K562 (cell line): ENCODE data around the gene CPT1A. TPM values are rescaled to one million over a fixed set of nuclear protein-coding genes. Genes with fewer than 3 reads are reported as not detected.

Experiments used
- ATAC-seq: fragments of 200-7000 bp; cut with Tn5 transposase; 3 replicates; pipeline ENCODE4 v1.9.1; 2020; ENCODE audit warnings: moderate library complexity
- BruUV-seq: library from RNA; stranded (reverse); fragments of 400-500 nt; replicated peaks from 2 replicates; lab custom pipeline; 2021; lab: Mats Ljungman, UMichigan
- CTCF ChIA-PET: fragments of 300-600 bp; formaldehyde crosslinking; extraction: SDS; loops from one replicate; lab custom pipeline; 2021; ENCODE audit warnings: low intra/inter-chr PET ratio; lab: Yijun Ruan, JAX
- POLR2A ChIA-PET: fragments of 300-600, 350-650 bp; sonication (Branson Sonifier 250); formaldehyde crosslinking; extraction: SDS; loops from one replicate; lab custom pipeline; 2021; ENCODE audit warnings: antibody characterized with exemption, inconsistent platforms; lab: Yijun Ruan, JAX
- DNase-seq, 4 experiments: peaks; one replicate each; pipeline versions ENCODE4 v3.0.0 to v3.0.0-alpha.2; 2011 to 2018; ENCODE audit warnings: low spot score in 3 of 4, mixed read lengths in 3 of 4; ENCODE audit errors: extremely low read depth in 1 of 4
- FAIRE-seq: peaks from 2 replicates; lab custom pipeline; 2011; peaks lifted over from hg19 to GRCh38; lab: Jason Lieb, UNC
- H2AFZ ChIP-seq: 2 replicates; pipeline ENCODE4 v1.6.0; 2011; ENCODE audit warnings: low read depth, low read length, control low read depth, inconsistent platforms
- H3K27ac ChIP-seq: fragments of 200-600 bp; 3 replicates; pipeline ENCODE4 v1.8.0; 2011; ENCODE audit warnings: low read depth, mild to moderate bottlenecking, control low read depth, inconsistent platforms, low read length, moderate library complexity, mixed read lengths; ENCODE audit errors: extremely low read depth
- H3K27me3 ChIP-seq, 2 experiments: fragments of 300-600 bp in 1 of 2; 2 replicates in 1 of 2; 3 replicates in 1 of 2; pipeline versions ENCODE4 v1.6.0 to v1.8.0; 2011; ENCODE audit warnings: inconsistent platforms in 2 of 2, low read length in 2 of 2, mild to moderate bottlenecking in 1 of 2, mixed read lengths in 1 of 2, moderate library complexity in 1 of 2; ENCODE audit not compliant: control insufficient read depth in 2 of 2, insufficient read depth in 2 of 2
- H3K36me3 ChIP-seq: fragments of 300-600 bp; 3 replicates; pipeline ENCODE4 v1.8.0; 2011; ENCODE audit warnings: mild to moderate bottlenecking, low read length, inconsistent platforms; ENCODE audit not compliant: control insufficient read depth, insufficient read depth
- H3K4me1 ChIP-seq, 2 experiments: fragments of 200-600 bp in 1 of 2; replicated peaks in 1 of 2; 2 replicates in 1 of 2; 3 replicates in 1 of 2; pipeline versions ENCODE4 v1.5.1 to v1.8.0; 2011; ENCODE audit warnings: inconsistent platforms in 2 of 2, low read length in 2 of 2, mild to moderate bottlenecking in 1 of 2, mixed read lengths in 1 of 2, moderate library complexity in 1 of 2; ENCODE audit not compliant: control insufficient read depth in 2 of 2, insufficient read depth in 2 of 2
- H3K4me2 ChIP-seq: 2 replicates; pipeline ENCODE4 v1.6.1; 2011; ENCODE audit warnings: low read length, control low read depth, inconsistent platforms, mixed read lengths; ENCODE audit not compliant: insufficient read depth
- H3K4me3 ChIP-seq: fragments of 200-600 bp; sonication (generic), shearing (Covaris generic); 2 replicates; pipeline ENCODE4 v1.5.1; 2016; ENCODE audit warnings: control low read depth, inconsistent platforms
- H3K79me2 ChIP-seq: fragments of 200-600 bp; 3 replicates; pipeline ENCODE4 v1.8.0; 2011; ENCODE audit warnings: low read length, inconsistent platforms; ENCODE audit not compliant: control insufficient read depth, insufficient read depth
- H3K9ac ChIP-seq, 2 experiments: 2 replicates each; pipeline versions ENCODE4 v1.6.0 to v1.6.1; 2011; ENCODE audit warnings: low read depth in 2 of 2, low read length in 2 of 2, control low read depth in 1 of 2, inconsistent platforms in 1 of 2, mild to moderate bottlenecking in 1 of 2, mixed read lengths in 1 of 2; ENCODE audit not compliant: insufficient read depth in 1 of 2
- H3K9me1 ChIP-seq: one replicate; pipeline ENCODE4 v1.6.0; 2011; ENCODE audit warnings: inconsistent platforms, mild to moderate bottlenecking, low read length, moderate library complexity; ENCODE audit not compliant: control insufficient read depth, insufficient read depth
- H3K9me3 ChIP-seq: replicated peaks from 2 replicates; pipeline ENCODE4 v1.5.1; 2011; ENCODE audit warnings: low read depth, low read length, inconsistent platforms; ENCODE audit not compliant: control insufficient read depth, insufficient read depth
- H4K20me1 ChIP-seq: replicated peaks from 2 replicates; pipeline ENCODE4 v1.6.1; 2011; ENCODE audit warnings: low read length, inconsistent platforms, mixed read lengths; ENCODE audit not compliant: control insufficient read depth, insufficient read depth
- CTBP1 ChIP-seq: fragments of 450-650 bp; IDR thresholded peaks from 2 replicates; pipeline ENCODE4 v1.6.1; 2016; ENCODE audit warnings: borderline replicate concordance
- WGBS: fragments of 100-300 bp; shearing (Covaris generic); methylation state at CpG from one replicate; pipeline ENCODE4 v1.1.6; 2016; ENCODE audit warnings: low coverage, mixed read lengths; ENCODE audit not compliant: insufficient coverage; ENCODE audit errors: missing lambda C conversion rate; 5-methylcytosine and 5-hydroxymethylcytosine counted together
- in situ Hi-C: fragments of 300-500 bp; cut with MboI; formaldehyde crosslinking; loops from 4 replicates; pipeline ENCODE4 v1.15.0; 2018; ENCODE audit warnings: inconsistent platforms, mixed read lengths
- intact Hi-C: fragments of 100-400 bp; cut with micrococcal nuclease; formaldehyde crosslinking; loops from 2 replicates; pipeline ENCODE4 v1.14.2; 2022
- polyA plus RNA-seq, 8 experiments: library from polyadenylated mRNA; depleted of rRNA in 4 of 8; stranded (reverse) in 5 of 8; unstranded in 3 of 8; fragments of >200 nt; fragmentation: Nextera tagmentation in 2 of 8; fragmentation: Illumina TruSeq in 1 of 8; extraction: Ambion mirVana in 2 of 8; extraction: Trizol in 1 of 8; gene quantifications; 2 replicates each; pipeline versions ENCODE4 v1.2.1 to v1.2.3, GENCODE V29; 2011 to 2014; ENCODE audit warnings: inconsistent platforms in 1 of 8, missing spikeins in 1 of 8
- total RNA-seq, 7 experiments: library from RNA; depleted of rRNA in 6 of 7; stranded (reverse); fragments of >200 nt in 6 of 7; fragmentation: Illumina TruSeq in 2 of 7; extraction: Trizol in 2 of 7; gene quantifications; 2 replicates each; pipeline versions ENCODE4 v1.2.1 to v1.2.3, GENCODE V29; 2011 to 2021; ENCODE audit warnings: low replicate concordance in 1 of 7
- TF ChIP-seq, protein P1 (sequence below): sonication (generic); formaldehyde crosslinking; IDR thresholded peaks from 2 replicates; pipeline ENCODE4 v1.8.1; 2023; ENCODE audit warnings: mild to moderate bottlenecking, missing genetic modification reagents

CPT1A gene
- total and polyA plus RNA-seq, 9 of the 15 experiments (the other 6 are each of a cell fraction or from before 2014, with no cell fraction given) = 2.6 to 29.1 (median 12.3) TPM

DNA sequence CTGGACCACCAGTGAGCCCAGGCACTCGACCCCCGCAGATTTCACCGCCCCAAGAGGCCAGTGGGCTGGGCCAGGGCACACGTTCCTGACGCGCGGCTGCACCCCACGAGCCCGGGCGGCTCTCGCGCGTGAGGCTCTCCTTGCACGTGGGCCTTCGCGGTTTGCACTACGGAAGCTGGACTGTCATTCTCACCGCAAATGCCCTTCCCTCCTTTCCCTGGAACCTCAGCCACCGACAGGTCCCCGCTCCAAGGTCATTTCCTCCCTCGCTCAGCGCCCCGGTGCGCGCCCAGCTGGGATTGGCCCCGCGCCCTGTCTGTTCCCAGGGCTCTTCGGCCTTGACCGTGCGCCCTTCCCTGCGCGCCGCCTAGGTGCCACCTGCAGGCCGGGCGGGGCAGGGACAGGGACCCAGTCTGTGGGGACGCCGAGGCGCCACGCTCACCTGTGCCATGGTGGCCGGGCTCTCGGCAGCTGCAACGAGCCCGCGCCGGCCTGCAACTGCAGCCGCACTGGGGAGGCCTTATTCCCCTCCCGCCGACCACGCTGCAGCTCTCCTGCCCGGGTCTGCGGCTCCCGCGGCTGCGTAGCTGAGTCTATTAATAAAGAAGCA is 2.1 kb upstream of the CPT1A start:
- BruUV-seq = no TSS peak
- FAIRE-seq = no peak
- H3K4me1 ChIP-seq = peaks cover 9 to 45% of the 10 kb centered on the region in 2 experiments; a peak in 4 of 5 replicates
- H3K9me1 ChIP-seq = no peaks in the 10 kb centered on the region
- ChIA-PET CTCF (no interaction called here), POLR2A (no interaction called here)
- no peak for DNase-seq
- no peak overlapping the region for H3K4me3 ChIP-seq
- no peak overlapping the region for H2AFZ ChIP-seq
- no peak overlapping the region for H3K27ac ChIP-seq
- H4K20me1 ChIP-seq = no peaks in the 10 kb centered on the region
- H3K27me3 ChIP-seq = peaks cover 0 to 4% of the 10 kb centered on the region in 2 experiments; a peak in 2 of 5 replicates
- WGBS = 83% methylated on average over 47 of the region's 54 CpGs
- no peaks in the 10 kb centered on the region for H3K9me3 ChIP-seq
- H3K9ac ChIP-seq = no peak overlapping the region
- TF ChIP-seq CTBP1 = no peak
- TF ChIP-seq, protein P1, sequence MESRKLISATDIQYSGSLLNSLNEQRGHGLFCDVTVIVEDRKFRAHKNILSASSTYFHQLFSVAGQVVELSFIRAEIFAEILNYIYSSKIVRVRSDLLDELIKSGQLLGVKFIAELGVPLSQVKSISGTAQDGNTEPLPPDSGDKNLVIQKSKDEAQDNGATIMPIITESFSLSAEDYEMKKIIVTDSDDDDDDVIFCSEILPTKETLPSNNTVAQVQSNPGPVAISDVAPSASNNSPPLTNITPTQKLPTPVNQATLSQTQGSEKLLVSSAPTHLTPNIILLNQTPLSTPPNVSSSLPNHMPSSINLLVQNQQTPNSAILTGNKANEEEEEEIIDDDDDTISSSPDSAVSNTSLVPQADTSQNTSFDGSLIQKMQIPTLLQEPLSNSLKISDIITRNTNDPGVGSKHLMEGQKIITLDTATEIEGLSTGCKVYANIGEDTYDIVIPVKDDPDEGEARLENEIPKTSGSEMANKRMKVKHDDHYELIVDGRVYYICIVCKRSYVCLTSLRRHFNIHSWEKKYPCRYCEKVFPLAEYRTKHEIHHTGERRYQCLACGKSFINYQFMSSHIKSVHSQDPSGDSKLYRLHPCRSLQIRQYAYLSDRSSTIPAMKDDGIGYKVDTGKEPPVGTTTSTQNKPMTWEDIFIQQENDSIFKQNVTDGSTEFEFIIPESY (CRISPR knock-in tag) = peak; percentile 85
- H3K36me3 ChIP-seq = no peaks in the 10 kb centered on the region
- intact Hi-C loops (no loop called here), in situ Hi-C loops (loop anchor here (25.0 kb wide), 1 partner anchor 818 kb away; no protein-coding TSS in a partner anchor)
- ATAC-seq = no peak
- no peak overlapping the region for H3K4me2 ChIP-seq
- peaks cover 8% of the 10 kb centered on the region; the same call in 1 of the 3 replicates for H3K79me2 ChIP-seq
